ENCODE data around the gene EGR1.
A peak's percentile ranks its signal among the peaks of the same experiment; 100 is the strongest.

The EGR1 gene

DNA sequence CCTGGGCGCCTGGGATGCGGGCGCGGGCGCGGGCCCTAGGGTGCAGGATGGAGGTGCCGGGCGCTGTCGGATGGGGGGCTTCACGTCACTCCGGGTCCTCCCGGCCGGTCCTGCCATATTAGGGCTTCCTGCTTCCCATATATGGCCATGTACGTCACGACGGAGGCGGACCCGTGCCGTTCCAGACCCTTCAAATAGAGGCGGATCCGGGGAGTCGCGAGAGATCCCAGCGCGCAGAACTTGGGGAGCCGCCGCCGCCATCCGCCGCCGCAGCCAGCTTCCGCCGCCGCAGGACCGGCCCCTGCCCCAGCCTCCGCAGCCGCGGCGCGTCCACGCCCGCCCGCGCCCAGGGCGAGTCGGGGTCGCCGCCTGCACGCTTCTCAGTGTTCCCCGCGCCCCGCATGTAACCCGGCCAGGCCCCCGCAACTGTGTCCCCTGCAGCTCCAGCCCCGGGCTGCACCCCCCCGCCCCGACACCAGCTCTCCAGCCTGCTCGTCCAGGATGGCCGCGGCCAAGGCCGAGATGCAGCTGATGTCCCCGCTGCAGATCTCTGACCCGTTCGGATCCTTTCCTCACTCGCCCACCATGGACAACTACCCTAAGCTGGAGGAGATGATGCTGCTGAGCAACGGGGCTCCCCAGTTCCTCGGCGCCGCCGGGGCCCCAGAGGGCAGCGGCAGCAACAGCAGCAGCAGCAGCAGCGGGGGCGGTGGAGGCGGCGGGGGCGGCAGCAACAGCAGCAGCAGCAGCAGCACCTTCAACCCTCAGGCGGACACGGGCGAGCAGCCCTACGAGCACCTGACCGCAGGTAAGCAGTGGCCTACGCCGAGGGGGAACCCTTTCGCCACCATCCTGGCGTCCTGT, at the start of gene EGR1:
TSS of gene EGR1 (plus strand) at position 219 of the 864 bp plus-strand sequence. CDS start at position 502, 283 bp downstream.
- DNase-seq = peak; percentile 95

DNA sequence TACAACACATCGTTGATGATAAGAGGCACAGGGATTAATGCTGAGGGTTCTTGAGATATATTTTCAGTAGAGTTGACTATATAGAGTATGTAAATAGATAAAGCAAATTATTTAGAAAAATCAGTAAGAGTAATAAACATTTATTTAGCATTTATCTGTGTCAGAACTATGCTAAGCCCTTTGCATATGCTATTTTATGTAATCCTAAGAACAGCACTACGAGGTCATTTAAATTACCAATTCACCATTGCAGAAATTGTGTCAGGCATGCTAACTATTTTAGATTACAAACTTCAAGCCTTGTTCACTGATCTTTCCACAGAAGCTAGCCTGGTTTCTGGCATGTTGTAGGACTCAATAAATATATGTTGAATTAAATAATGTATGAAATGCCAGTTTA, 46.8 kb upstream of the EGR1 start:
- DNase-seq = no peak

DNA sequence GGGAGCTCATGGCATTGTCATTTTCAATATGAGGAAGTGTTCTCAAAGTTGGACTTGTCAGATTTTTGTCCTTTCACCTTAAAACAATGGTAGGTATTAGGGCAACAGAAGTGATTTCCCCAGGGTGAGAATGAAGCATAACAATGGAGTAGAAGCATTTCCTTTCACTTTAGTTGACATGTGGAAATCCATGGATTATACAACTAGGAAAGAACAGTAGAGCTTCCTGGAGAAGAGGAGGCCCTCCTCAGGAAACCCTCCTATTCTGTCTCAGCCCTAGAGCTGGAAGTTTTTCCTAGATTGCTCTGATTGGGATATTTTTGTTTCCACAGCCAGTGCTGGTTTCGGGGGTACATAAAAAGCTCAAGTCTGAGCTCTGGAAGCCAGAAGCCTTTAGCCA, 40.2 kb upstream of the EGR1 start:
- DNase-seq = no peak

DNA sequence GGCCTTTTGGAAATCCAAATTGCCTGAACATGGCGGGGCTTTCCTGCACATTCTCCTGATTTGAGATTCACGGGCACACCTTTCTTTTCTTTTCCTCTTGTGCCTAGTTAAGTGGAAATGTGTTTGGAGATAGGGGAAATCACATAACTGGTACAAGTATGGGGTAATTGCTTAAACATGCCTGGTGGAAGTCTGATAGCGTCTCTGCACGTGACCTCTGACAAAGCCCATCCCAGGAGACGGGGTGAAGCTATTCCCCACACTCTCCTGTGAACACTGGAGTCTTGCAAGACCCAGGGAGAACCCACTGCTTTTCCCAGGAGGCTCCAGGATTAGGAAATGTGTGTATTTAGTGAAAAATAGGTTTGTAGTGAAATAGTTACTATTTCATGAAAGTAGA, 29.3 kb upstream of the EGR1 start:
- no peak for DNase-seq

DNA sequence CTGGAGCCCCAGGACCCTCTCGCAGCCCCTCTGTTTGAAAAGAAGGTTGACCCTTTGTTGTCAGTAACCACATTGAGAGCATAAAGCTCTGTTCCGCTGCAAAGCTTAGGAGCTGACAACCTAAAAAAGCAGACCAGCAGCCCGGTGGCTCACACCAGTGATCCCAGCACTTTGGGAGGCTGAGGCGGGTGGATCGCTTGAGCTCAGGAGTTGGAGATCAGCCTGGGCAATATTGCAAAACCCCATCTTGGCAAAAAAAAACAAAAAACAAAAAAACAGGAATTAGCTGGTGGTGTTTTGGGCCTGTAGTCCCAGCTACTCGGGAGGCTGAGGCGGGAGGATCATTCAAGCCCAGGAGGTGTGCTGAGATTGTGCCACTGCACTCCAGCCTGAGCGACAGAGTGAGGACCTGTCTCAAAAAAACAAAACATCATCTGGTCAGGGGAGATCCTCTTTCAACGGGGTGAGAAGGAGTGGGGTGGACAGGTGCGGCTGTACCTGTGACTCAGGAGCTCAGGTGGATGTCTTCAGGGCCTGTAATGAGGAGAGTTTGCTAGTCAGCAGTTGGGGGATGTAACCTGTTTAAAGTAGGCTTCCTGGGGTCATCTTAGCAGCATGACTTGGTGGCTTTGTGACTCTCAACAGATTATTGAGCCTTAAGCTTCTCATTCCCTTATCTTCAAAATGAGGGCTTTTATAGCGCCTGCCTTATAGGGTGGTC, 27.1 kb upstream of the EGR1 start:
- DNase-seq = no peak

DNA sequence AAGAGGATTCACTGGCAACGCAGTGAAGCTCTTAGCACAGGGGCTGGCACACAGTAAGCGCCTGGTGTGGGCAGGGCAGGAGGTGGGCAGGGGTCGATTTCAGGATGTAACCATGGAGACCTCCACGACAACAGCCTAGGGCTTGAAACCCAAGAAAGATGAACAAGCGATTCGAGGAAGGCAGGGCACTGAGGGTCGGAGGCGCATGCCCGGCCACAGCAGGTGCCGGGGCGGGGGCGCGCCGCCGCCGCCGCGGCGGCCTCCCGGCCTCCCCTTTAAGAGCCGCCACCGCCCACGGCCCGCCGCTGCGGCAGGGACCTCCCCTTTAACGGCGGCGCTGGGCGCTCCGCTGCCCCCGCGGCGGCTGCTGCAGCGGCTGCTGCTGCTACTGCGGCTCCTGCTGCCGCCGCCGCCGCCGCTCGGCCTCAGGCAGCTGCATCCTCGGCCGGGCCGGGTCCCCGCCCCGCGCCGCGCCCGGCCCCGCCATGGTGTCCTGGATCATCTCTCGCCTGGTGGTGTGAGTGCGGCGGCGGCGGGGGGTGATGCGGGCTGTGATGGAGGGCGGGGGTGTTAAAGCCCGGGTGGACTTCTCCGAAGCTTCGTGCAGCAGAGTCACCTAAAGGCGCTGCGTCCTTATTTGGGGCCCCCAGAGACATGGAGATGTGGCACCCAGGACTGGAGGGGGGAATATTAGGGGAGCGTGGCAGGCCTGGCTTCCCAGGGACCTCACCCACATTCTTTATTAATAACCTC, 26.4 kb upstream of the EGR1 start, which contains the start of gene REEP2:
TSS of gene REEP2 (plus strand) at position 334 of the 753 bp plus-strand sequence. CDS start at position 486, 152 bp downstream.
- DNase-seq = peak; percentile 17

DNA sequence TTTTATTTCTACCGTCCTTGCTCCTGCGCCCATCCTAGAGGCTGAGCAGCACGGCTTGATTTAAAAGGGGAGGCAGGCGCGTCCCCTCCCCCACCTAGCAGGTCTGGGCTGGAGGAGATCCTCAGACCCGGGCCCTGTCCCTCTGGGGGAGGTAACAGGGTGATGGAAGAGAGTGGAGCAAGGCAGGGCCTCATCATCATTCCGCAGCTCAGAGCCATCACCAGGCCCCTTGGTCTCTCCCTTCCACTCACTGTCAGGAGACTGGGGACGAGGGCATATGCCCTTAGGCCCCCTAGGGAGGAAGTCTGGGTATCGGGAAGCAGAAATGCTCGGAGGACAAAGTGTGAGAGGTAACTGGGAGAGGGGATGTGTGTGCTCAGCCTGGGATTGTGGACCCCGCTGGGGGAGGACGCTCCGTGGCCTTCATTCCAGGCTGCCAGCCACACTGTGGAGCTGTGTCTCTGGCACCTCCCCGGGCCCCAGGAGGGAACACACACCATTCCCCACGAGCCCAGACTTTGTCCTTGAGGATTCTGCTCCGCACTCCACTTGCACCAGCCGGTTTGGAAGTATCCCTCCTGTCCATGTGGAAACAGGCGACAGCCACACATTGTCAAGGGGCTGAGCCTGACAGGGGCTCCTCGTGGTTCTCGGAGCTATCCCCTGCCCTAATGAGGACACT, 25.7 kb upstream of the EGR1 start:
- DNase-seq = no peak

DNA sequence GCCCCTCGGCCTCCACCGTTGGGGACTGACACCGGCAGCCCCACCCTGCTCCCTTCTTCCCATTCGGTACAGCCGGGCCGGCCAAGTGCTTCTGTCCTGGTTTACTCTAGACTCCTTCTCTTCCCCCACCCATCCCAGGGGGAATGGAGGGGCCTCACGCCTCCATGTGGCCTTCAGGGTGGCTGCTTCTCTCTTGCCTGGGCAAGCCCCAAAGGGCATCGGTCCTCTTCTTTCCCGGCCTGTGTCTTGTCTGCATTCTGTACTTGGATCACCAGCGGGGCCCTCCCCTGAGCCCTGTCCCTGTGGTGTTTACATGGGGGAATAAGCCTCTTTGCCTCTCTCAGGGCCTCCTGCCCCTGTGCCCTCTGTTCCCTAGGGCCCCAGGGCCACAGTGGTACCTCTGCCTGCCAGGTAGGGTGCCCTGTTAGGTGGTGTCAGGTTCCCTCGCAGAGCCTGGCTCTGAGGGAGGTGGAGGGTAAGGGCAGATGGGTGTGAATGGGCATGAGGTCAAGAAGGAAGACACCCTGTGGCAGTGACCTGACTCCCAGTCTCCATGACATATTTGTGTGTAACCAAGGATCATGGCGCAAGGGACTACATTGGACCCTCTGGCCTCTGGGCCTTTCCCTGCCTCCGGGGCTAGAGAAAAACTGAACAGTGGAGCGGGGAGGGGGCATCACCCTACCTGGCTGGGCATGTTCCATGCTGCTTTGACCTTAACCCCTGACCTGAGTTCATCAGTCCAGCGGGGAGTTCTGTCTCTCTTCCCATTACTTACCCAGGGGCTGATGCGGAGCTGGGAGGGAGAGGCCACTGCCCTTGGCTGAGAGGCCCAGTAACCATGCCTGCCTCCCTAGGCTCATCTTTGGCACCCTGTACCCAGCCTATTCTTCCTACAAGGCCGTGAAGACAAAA, 24.9 kb upstream of the EGR1 start:
- no peak for DNase-seq

DNA sequence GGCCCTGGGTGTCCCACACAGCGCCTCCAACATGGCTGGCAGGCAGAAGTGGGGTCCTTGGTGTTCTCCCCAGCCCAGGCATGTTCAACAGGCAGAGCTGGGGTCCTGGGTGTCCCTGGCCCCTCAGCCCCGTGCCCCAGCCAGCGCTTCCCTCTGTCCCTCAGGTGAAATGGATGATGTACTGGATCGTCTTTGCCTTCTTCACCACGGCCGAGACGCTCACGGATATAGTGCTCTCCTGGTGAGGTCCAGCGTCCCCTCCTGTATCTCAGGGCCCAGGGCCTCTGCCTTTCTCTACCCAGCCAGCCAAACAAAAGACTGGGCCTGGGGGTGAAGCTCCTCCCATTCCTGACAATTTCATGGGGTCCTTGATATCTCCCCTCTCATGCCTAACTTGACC, 24.1 kb upstream of the EGR1 start:
- no peak for DNase-seq

DNA sequence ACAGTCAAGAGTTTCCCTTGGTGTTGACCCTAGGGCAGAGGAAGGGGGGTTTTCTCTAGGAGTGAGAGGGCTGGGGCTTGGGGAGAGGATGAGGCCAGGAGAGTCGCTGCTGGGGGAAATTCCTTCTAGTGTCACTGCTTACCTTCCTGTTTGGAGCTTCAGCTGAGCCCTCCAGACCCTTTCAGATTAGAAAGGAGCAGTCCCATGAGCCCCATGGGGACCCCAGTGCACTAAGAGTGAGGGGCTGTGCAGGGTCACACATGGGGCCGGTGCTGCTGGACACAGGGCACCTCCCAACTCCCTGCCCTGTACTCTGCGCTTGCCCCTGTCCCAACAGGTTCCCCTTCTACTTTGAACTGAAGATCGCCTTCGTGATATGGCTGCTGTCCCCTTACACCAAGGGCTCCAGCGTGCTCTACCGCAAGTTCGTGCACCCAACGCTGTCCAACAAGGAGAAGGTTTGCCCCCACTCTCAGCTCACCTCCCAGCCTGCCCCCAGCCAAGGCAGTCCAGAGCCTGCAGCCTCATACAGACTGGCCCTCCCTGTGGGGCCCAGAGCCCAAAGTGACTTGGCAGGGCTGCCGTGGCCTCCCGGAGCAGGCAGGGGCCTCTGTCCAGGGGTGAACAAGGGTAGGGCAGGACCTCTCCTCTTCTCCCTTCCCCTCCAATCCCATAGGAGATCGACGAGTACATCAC, 21.1 kb upstream of the EGR1 start:
- no peak for DNase-seq

DNA sequence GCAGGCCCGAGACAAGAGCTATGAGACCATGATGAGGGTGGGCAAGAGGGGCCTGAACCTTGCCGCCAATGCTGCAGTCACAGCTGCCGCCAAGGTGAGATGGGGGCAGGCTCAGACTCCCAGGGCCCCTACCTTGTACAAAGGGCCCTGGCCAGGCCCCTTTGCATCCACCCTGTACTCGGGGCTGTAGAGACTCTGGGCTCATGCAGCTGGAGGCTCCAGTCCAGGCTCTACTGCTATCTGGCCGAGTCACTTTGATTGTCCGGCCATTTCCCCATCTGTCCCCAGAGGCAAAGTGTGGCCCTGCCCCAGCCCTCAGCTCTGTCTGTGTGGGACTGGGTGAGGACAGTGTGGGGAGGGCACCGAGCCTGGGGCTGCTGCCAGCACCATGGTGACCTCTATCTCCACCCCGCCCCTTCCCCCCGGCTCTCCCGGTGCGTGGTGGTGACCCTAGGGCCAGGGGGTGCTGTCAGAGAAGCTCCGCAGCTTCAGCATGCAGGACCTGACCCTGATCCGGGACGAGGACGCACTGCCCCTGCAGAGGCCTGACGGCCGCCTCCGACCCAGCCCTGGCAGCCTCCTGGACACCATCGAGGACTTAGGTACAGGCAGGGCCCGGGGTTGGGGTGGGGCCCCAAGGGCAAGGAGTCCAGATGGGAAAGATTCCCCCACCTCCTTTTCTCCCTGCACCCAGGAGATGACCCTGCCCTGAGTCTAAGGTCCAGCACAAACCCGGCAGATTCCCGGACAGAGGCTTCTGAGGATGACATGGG, 20.3 kb upstream of the EGR1 start:
- no peak for DNase-seq

DNA sequence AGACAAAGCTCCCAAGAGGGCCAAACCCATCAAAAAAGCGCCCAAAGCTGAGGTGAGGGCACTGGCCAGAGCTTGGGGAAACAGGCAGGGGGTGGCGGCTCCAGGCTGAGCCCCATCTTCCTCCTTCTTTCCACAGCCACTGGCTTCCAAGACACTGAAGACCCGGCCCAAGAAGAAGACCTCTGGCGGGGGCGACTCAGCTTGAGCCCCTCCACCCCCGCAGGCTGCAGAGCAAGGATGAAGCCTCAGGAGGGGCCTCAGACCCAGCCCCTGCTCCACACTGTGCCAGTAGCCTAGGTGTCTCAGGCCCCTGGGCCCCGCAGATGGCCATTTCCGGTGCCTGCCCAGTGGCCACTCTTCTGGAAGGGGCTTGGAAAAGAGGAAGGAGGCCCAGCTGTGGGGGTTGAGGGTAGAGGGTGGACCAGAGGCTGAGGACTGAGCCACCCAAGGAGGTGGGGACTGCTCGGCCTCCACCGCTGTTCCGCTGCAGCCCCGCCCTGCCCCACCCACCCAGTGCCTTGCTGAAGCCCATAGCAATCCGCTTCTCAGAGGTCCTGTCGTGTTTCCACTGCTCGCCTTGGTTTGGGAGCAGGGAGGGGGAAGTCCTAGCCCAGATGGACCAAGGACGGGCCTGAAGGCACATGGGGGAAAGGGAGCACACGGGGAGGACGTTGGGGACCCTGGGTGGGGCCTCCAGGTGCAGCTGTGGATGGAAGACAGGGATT, 19.6 kb upstream of the EGR1 start:
- no peak for DNase-seq

DNA sequence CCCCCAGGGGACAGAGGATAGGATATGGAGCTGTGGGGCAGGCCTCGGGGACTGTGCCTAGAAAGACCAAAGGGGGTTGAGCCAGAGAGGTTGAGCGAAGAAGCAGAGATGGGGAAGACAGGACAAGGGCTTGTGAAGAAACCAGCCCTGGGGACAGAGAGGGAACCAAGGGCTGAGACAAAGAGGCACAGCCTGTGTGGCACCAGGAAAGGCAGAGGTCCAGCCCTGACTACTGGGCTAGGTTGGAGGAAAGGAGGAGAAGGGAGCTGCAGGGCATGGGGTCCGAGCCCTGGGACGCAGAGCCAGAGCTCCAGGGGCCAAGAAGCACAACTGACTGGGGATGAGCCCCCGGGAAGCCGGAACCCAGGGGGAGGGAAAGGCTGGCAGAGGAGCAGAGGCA, 17.2 kb upstream of the EGR1 start:
- no peak for DNase-seq

DNA sequence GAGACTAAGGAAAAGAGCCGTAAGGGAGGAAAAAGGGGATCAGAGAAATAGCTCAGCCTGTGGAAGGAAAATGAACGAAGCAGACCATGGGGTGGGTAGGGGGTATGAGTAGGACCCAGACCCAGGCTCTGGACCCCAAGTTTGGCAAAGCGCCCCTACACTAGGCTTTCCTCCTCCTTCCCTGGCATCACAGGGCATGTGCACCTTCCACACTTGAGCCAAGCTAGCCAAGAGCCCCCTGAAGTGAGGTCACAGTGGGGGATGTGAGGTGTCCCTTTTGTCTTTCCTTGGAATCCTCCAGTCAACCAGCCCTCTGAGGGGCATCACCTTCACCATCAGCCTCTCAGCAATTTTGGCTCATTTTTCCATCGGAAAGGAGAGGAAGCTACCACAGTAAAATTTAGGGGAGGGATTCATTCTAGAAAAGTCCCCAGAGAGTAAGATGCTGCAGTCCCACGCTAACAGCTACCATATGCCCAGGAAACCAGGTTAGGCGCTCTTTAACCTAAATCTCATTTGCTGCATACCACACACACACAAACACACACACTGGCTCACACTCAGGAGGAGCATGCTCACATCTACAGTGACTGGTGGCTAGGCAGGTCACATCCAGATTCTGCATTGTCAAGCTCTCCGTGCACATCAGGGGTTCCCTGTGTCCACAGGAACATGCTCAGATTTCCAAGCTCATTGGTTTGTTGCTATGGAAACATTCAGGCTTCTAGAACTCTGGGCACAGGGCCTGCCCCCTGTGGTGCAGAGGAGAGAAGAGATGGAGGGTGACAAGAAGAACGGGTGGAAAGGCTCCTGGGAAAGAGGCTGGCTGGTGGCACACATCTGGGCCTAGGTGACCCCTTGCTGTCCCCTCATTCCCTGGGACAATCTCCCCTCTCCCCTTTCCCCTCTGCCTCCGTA, 16.5 kb upstream of the EGR1 start:
- no peak for DNase-seq

DNA sequence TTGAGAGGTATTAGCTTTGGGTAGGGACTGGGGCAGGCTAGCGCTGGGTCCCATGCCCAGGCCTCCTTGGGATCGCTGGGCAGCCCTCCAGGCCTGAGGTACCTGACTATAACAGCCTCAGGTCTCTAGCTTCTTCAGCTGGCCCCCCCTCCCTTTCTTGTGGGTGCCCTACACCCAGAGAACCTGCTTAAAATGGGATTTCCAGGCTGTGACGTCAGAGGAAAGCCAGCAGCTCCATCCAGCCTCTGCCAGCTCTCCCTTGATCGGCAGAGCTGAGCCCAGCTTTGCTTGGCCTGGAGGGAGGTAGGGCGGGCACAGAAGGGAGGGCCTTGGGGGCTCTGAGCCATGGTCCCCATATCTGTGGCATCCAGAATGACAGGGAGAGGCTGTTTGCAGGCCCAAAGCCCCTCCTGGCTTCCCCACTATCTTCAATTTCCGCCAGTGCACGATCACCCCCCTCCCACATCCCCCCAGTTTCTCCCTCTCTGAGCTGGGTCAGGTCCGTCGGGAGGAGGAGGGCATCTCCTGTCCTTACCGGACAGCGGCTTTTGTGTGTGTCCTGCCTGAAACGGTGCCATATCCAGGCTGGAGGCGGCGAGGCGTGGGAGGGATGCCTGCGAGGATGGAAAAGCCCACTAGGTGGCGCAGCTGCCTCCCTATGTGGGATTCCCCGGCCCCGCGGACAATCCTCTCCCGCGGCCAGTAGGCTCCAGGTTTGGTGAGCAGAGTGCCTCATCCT, 15.6 kb upstream of the EGR1 start:
- peak; percentile 64 for DNase-seq

DNA sequence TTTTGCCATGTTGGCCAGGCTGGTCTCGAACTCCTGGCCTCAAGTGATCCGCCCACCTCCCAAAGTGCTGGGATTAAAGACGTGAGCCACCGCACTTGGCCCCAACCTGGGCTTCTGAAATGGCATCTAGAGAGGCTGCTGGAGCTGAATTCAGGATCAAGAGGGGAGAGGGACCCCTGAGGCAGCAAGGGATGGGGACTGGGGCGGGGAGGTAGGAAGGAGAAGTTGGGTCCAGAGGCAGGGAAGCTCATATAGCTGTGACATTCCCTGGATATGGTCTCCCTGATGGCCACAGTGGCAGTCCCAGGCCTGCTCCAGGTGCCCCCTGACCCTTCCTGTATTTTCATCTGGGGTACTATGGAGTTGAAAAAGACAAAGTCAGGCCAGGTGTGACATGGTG, 14.3 kb upstream of the EGR1 start:
- DNase-seq = no peak

DNA sequence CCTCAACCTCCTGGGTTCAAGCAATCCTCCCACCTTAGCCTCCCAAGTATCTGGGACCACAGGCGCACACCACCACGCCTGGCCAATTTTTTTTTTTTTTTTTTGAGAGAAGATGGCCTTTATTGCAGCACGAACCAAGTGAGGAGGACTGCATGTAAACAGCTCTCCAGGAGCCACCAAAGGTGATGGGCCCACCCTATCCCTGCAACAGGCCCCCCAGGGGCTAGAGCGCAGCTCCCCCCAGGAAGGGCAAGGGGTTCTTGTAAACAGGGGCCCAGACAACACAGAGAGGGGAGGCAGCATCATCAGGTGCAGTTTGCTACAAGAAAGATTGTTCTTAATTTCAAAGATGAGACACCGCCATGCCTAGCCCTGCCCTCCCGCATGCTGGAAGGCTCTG, 12.6 kb upstream of the EGR1 start:
- DNase-seq = no peak

DNA sequence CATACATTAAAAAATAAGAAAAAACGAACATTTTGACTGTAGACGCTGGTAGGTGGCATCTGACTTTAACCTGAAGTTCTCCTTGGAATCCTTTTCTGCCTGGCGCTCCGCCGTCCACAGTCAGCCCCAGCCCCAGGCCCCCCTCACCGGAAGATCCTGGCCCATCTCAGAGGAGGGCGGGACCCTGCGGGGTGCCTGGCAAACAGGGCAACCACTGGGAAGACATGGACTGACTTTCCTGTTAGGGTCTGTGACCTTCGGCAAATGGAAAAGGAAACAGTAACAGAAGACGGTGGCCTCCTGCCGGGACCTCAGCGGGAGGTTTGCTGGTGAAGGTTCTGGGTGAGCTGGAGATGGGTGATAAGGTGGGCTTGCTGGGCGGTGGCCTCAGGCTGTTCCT, 11.7 kb upstream of the EGR1 start:
- DNase-seq = no peak
